Ishikawa (cell line): ENCODE results near the gene FBXO31.

Experiments
- CEBPB ChIP-seq: IDR thresholded peaks from 2 replicates; pipeline ENCODE4 v1.6.1; 2012
- EGR1 ChIP-seq: IDR thresholded peaks from 2 replicates; pipeline ENCODE4 v1.6.1; 2012
- EP300 ChIP-seq: IDR thresholded peaks from 2 replicates; pipeline ENCODE4 v1.6.1; 2012; ENCODE audit warnings: borderline replicate concordance
- FOXM1 ChIP-seq: IDR thresholded peaks from 2 replicates; pipeline ENCODE4 v1.6.1; 2012; ENCODE audit warnings: low read depth, borderline replicate concordance
- MAX ChIP-seq: IDR thresholded peaks from 2 replicates; pipeline ENCODE4 v1.6.1; 2012
- RAD21 ChIP-seq: IDR thresholded peaks from 2 replicates; pipeline ENCODE4 v1.6.1; 2012; ENCODE audit warnings: low read depth
- TAF1 ChIP-seq: IDR thresholded peaks from 2 replicates; pipeline ENCODE4 v1.6.1; 2012; ENCODE audit warnings: low read depth, mild to moderate bottlenecking
- USF1 ChIP-seq: IDR thresholded peaks from 2 replicates; pipeline ENCODE4 v1.6.1; 2012
- YY1 ChIP-seq: IDR thresholded peaks from 2 replicates; pipeline ENCODE4 v1.6.1; 2012; ENCODE audit warnings: low read depth
- ZBTB7A ChIP-seq: IDR thresholded peaks from 2 replicates; pipeline ENCODE4 v1.6.1; 2012; ENCODE audit warnings: low read depth

- TF ChIP-seq RAD21: no peak
- no peak for TF ChIP-seq FOXM1
- TF ChIP-seq TAF1: no peak
- no peak for TF ChIP-seq CEBPB
- no peak for TF ChIP-seq ZBTB7A
- no peak for TF ChIP-seq EGR1
- no peak for TF ChIP-seq YY1
- TF ChIP-seq EP300: no peak
- no peak for TF ChIP-seq USF1
- TF ChIP-seq MAX: no peak
These were observed 40.7 kb upstream of the FBXO31 start for GRCh38 chr16:87424266-87424665.
